Erythroblast (primary cell): Measurements from ENCODE around the gene PRMT1.

Source experiments
- GATA1 ChIP-seq: IDR thresholded peaks from 2 replicates; pipeline ENCODE4 v1.6.1; 2011; ENCODE audit warnings: low read depth, mild to moderate bottlenecking, control low read depth, low read length, moderate library complexity
- POLR2A ChIP-seq: IDR thresholded peaks from 2 replicates; pipeline ENCODE4 v1.6.1; 2011; ENCODE audit warnings: mild to moderate bottlenecking, low read length

GRCh38 chr19:49680421-49681351 lies 3.6 kb downstream of the PRMT1 start:
- TF ChIP-seq POLR2A, result no peak
- no peak for TF ChIP-seq GATA1
